ENCODE results near the gene OPCML.

OPCML gene

GRCh38 chr11:132876705-132877104 is 655.6 kb downstream of the OPCML start:
- no peaks in the 10 kb centered on the region for H3K9me3 ChIP-seq (ENCODE audit: control insufficient read depth, insufficient read depth, low read length)
- no peak overlapping the region for H3K27ac ChIP-seq (ENCODE audit: low read depth, low read length)
- H3K4me2 ChIP-seq (ENCODE audit: low read length), result no peak overlapping the region
- no peaks in the 10 kb centered on the region for H3K4me1 ChIP-seq (ENCODE audit: control insufficient read depth, low read length)
- no peaks in the 10 kb centered on the region for H3K36me3 ChIP-seq (ENCODE audit: control insufficient read depth, low read length)
- no peaks in the 10 kb centered on the region for H4K20me1 ChIP-seq (ENCODE audit: control insufficient read depth, insufficient read depth, low read depth, low read length)
- H3K79me2 ChIP-seq (ENCODE audit: control insufficient read depth, low read length), result no peaks in the 10 kb centered on the region
- H3K9me2 ChIP-seq (replicated peaks; ENCODE audit: control insufficient read depth, low read length), result no peaks in the 10 kb centered on the region
- no peak overlapping the region for H3K4me3 ChIP-seq (ENCODE audit: low read length)
- no peaks in the 10 kb centered on the region for H3F3A ChIP-seq (ENCODE audit: control insufficient read depth, insufficient read depth)
- no peaks in the 10 kb centered on the region for H3K27me3 ChIP-seq (ENCODE audit: control insufficient read depth, low read length)
- no peak for TF ChIP-seq CTCF (IDR thresholded peaks at IDR 0.05; ENCODE audit: low read depth, low read length, poor library complexity, severe bottlenecking)

- no peaks in the 10 kb centered on the region for H3K4me1 ChIP-seq (ENCODE audit: control insufficient read depth, low read length)
- no peaks in the 10 kb centered on the region for H3K9me3 ChIP-seq (ENCODE audit: control insufficient read depth, insufficient read depth, low read length)
- no peaks in the 10 kb centered on the region for H3K27me3 ChIP-seq (ENCODE audit: control insufficient read depth, low read length)
- H3K79me2 ChIP-seq (ENCODE audit: control insufficient read depth, low read length), result no peaks in the 10 kb centered on the region
- H3K27ac ChIP-seq (ENCODE audit: low read depth, low read length), result no peak overlapping the region
- H3K4me3 ChIP-seq (ENCODE audit: low read length), result no peak overlapping the region
- no peaks in the 10 kb centered on the region for H4K20me1 ChIP-seq (ENCODE audit: control insufficient read depth, insufficient read depth, low read depth, low read length)
- no peaks in the 10 kb centered on the region for H3K36me3 ChIP-seq (ENCODE audit: control insufficient read depth, low read length)
- no peak overlapping the region for H3K4me2 ChIP-seq (ENCODE audit: low read length)
- H3K9me2 ChIP-seq (replicated peaks; ENCODE audit: control insufficient read depth, low read length), result no peaks in the 10 kb centered on the region
- H3F3A ChIP-seq (ENCODE audit: control insufficient read depth, insufficient read depth), result no peaks in the 10 kb centered on the region
- TF ChIP-seq CTCF (IDR thresholded peaks at IDR 0.05; ENCODE audit: low read depth, low read length, poor library complexity, severe bottlenecking) (no peak), EZH2phosphoT487 (IDR thresholded peaks at IDR 0.05; ENCODE audit: borderline replicate concordance, low read length) (no peak)
Observed at GRCh38 chr11:132876239-132876638, 656.1 kb downstream of the OPCML start.

GRCh38 chr11:132874638-132875037 is 657.7 kb downstream of the OPCML start:
- Histone ChIP-seq H3K36me3 (ENCODE audit: control insufficient read depth, low read length) (no peaks in the 10 kb centered on the region), H3K9me3 (ENCODE audit: control insufficient read depth, insufficient read depth, low read length) (no peaks in the 10 kb centered on the region), H3K4me3 (ENCODE audit: low read length) (no peak overlapping the region), H3F3A (ENCODE audit: control insufficient read depth, insufficient read depth) (no peaks in the 10 kb centered on the region), H3K79me2 (ENCODE audit: control insufficient read depth, low read length) (no peaks in the 10 kb centered on the region), H4K20me1 (ENCODE audit: control insufficient read depth, insufficient read depth, low read depth, low read length) (no peaks in the 10 kb centered on the region), H3K4me2 (ENCODE audit: low read length) (no peak overlapping the region), H3K27me3 (ENCODE audit: control insufficient read depth, low read length) (no peaks in the 10 kb centered on the region), H3K9me2 (replicated peaks; ENCODE audit: control insufficient read depth, low read length) (no peaks in the 10 kb centered on the region), H3K27ac (ENCODE audit: low read depth, low read length) (no peak overlapping the region), H3K4me1 (ENCODE audit: control insufficient read depth, low read length) (no peaks in the 10 kb centered on the region)
- TF ChIP-seq EZH2phosphoT487 (IDR thresholded peaks at IDR 0.05; ENCODE audit: borderline replicate concordance, low read length) (no peak), CTCF (IDR thresholded peaks at IDR 0.05; ENCODE audit: low read depth, low read length, poor library complexity, severe bottlenecking) (no peak)

- Histone ChIP-seq H3K27me3 (ENCODE audit: control insufficient read depth, low read length) (no peaks in the 10 kb centered on the region), H3K9me2 (replicated peaks; ENCODE audit: control insufficient read depth, low read length) (no peaks in the 10 kb centered on the region), H3K4me2 (ENCODE audit: low read length) (no peak overlapping the region), H3K27ac (ENCODE audit: low read depth, low read length) (no peak overlapping the region), H3K79me2 (ENCODE audit: control insufficient read depth, low read length) (no peaks in the 10 kb centered on the region), H4K20me1 (ENCODE audit: control insufficient read depth, insufficient read depth, low read depth, low read length) (no peaks in the 10 kb centered on the region), H3K4me3 (ENCODE audit: low read length) (no peak overlapping the region), H3F3A (ENCODE audit: control insufficient read depth, insufficient read depth) (no peaks in the 10 kb centered on the region), H3K9me3 (ENCODE audit: control insufficient read depth, insufficient read depth, low read length) (no peaks in the 10 kb centered on the region), H3K36me3 (ENCODE audit: control insufficient read depth, low read length) (no peaks in the 10 kb centered on the region), H3K4me1 (ENCODE audit: control insufficient read depth, low read length) (no peaks in the 10 kb centered on the region)
- TF ChIP-seq EZH2phosphoT487 (IDR thresholded peaks at IDR 0.05; ENCODE audit: borderline replicate concordance, low read length) (no peak), CTCF (IDR thresholded peaks at IDR 0.05; ENCODE audit: low read depth, low read length, poor library complexity, severe bottlenecking) (no peak)
Observed at GRCh38 chr11:132873841-132874240, 658.5 kb downstream of the OPCML start.

All from DOHH2 (cell line).